HCT116 (cell line): ENCODE data around the gene CDK11A. TPM values are rescaled to one million over a fixed set of nuclear protein-coding genes. Genes with fewer than 3 reads are reported as not detected.

Source experiments
- ATAC-seq: fragments of 200-7000 bp; cut with Tn5 transposase; 2 replicates; pipeline ENCODE4 v1.9.1; 2020; ENCODE audit warnings: mild to moderate bottlenecking, moderate library complexity
- BruUV-seq: library from RNA; stranded (reverse); fragments of 400-500 nt; replicated peaks from 2 replicates; lab custom pipeline; 2021; lab: Mats Ljungman, UMichigan
- CTCF ChIA-PET: fragments of 300-600 bp; sonication (Branson Sonifier 250); formaldehyde crosslinking; loops from one replicate; lab custom pipeline; 2021; ENCODE audit warnings: antibody characterized with exemption; lab: Charles Lee
- POLR2A ChIA-PET: fragments of 300-600, 350-600 bp; sonication (Branson Sonifier 250); formaldehyde crosslinking; loops from one replicate; lab custom pipeline; 2021; ENCODE audit warnings: antibody characterized with exemption; lab: Charles Lee
- RAD21 ChIA-PET, 2 experiments: fragments of 300-600 bp; sonication (Branson Sonifier 250); formaldehyde crosslinking; loops; one replicate each; lab custom pipeline; 2023; ENCODE audit warnings: low total read pairs in 2 of 2; ENCODE audit not compliant: uncharacterized antibody in 2 of 2, unreplicated experiment in 2 of 2, low non-redundant PET in 1 of 2; lab: Charles Lee
- DNase-seq: peaks from one replicate; pipeline ENCODE4 v3.0.0-alpha.2; 2010; ENCODE audit warnings: low read depth, low spot score
- H2AFZ ChIP-seq: fragments of 200-600 bp; shearing (Covaris generic), sonication (generic); 2 replicates; pipeline ENCODE4 v1.6.1; 2017; ENCODE audit warnings: low read depth, mixed run types, mixed read lengths, antibody characterized with exemption, low read length; ENCODE audit not compliant: poor library complexity, severe bottlenecking
- H3K27ac ChIP-seq: 2 replicates; pipeline ENCODE4 v1.5.1; 2012; ENCODE audit warnings: low read depth, low read length
- H3K27me3 ChIP-seq: fragments of 200-600 bp; sonication (generic); 2 replicates; pipeline ENCODE4 v1.6.1; 2016; ENCODE audit warnings: mixed run types, low read length, mixed read lengths; ENCODE audit not compliant: insufficient read depth
- H3K36me3 ChIP-seq, 2 experiments: fragments of 200-500 bp in 1 of 2; fragments of 200-600 bp in 1 of 2; sonication (Bioruptor generic) in 1 of 2; sonication (generic) in 1 of 2; 2 replicates each; pipeline versions ENCODE4 v1.5.1 to v1.6.1; 2014 to 2016; ENCODE audit warnings: low read length in 2 of 2, inconsistent platforms in 1 of 2, mixed read lengths in 1 of 2, mixed run types in 1 of 2; ENCODE audit not compliant: insufficient read depth in 2 of 2, control insufficient read depth in 1 of 2
- H3K4me1 ChIP-seq, 2 experiments: fragments of 200-600 bp in 1 of 2; sonication (generic) in 1 of 2; 2 replicates each; pipeline versions ENCODE4 v1.5.1 to v1.6.1; 2012 to 2017; ENCODE audit warnings: low read length in 2 of 2, inconsistent platforms in 1 of 2, mild to moderate bottlenecking in 1 of 2, mixed read lengths in 1 of 2, mixed run types in 1 of 2, moderate library complexity in 1 of 2; ENCODE audit not compliant: insufficient read depth in 2 of 2, control insufficient read depth in 1 of 2
- H3K4me2 ChIP-seq: fragments of 200-600 bp; sonication (generic); 2 replicates; pipeline ENCODE4 v1.6.1; 2017; ENCODE audit warnings: mixed run types, low read length, mixed read lengths
- H3K4me3 ChIP-seq, 2 experiments: fragments of 200-600 bp in 1 of 2; sonication (generic) in 1 of 2; replicated peaks in 1 of 2; 2 replicates each; pipeline ENCODE4 v1.5.1; 2011 to 2016; ENCODE audit warnings: low read length in 2 of 2, control low read depth in 1 of 2, low read depth in 1 of 2, mild to moderate bottlenecking in 1 of 2, mixed read lengths in 1 of 2, mixed run types in 1 of 2
- H3K79me2 ChIP-seq: fragments of 200-600 bp; sonication (generic); 2 replicates; pipeline ENCODE4 v1.6.1; 2017; ENCODE audit warnings: mild to moderate bottlenecking, mixed run types, low read length, moderate library complexity, mixed read lengths; ENCODE audit not compliant: insufficient read depth
- H3K9ac ChIP-seq: fragments of 200-600 bp; sonication (generic); 2 replicates; pipeline ENCODE4 v1.6.1; 2016; ENCODE audit warnings: low read length, mixed read lengths
- H3K9me2 ChIP-seq: fragments of 200-600 bp; sonication (generic), shearing (Covaris generic); 2 replicates; pipeline ENCODE4 v1.6.1; 2017; ENCODE audit warnings: mixed run types, mild to moderate bottlenecking, moderate library complexity; ENCODE audit not compliant: insufficient read depth
- H3K9me3 ChIP-seq, 2 experiments: fragments of 200-500 bp in 1 of 2; fragments of 200-600 bp in 1 of 2; sonication (Bioruptor generic) in 1 of 2; sonication (generic) in 1 of 2; 2 replicates each; pipeline ENCODE4 v1.6.1; 2014 to 2017; ENCODE audit warnings: low read length in 2 of 2, mixed read lengths in 2 of 2, inconsistent platforms in 1 of 2, low read depth in 1 of 2, mild to moderate bottlenecking in 1 of 2, mixed run types in 1 of 2, moderate library complexity in 1 of 2; ENCODE audit not compliant: control insufficient read depth in 1 of 2, insufficient read depth in 1 of 2
- H4K20me1 ChIP-seq: fragments of 200-600 bp; sonication (generic), shearing (Covaris generic); 2 replicates; pipeline ENCODE4 v1.6.1; 2017; ENCODE audit warnings: mixed run types, mild to moderate bottlenecking, moderate library complexity; ENCODE audit not compliant: insufficient read depth
- ATF3 ChIP-seq: IDR thresholded peaks from 2 replicates; pipeline ENCODE4 v1.6.1; 2012
- CEBPB ChIP-seq: IDR thresholded peaks from 2 replicates; pipeline ENCODE4 v1.6.1; 2012; ENCODE audit warnings: low read depth
- EGR1 ChIP-seq: IDR thresholded peaks from 2 replicates; pipeline ENCODE4 v1.6.1; 2012; ENCODE audit warnings: low read depth
- ELF1 ChIP-seq: IDR thresholded peaks from 2 replicates; pipeline ENCODE4 v1.6.1; 2012; ENCODE audit warnings: low read depth, borderline replicate concordance
- EZH2 ChIP-seq: fragments of 200-600 bp; sonication (generic); IDR thresholded peaks from 2 replicates; pipeline ENCODE4 v1.6.1; 2017; ENCODE audit warnings: antibody characterized with exemption, mixed run types
- EZH2phosphoT487 ChIP-seq: fragments of 200-600 bp; IDR thresholded peaks from 2 replicates; pipeline ENCODE4 v1.6.1; 2018; ENCODE audit warnings: antibody characterized with exemption, borderline replicate concordance
- FOSL1 ChIP-seq: IDR thresholded peaks from 2 replicates; pipeline ENCODE4 v1.6.1; 2012; ENCODE audit warnings: low read depth
- JUND ChIP-seq: IDR thresholded peaks from 2 replicates; pipeline ENCODE4 v1.6.1; 2012
- POLR2A ChIP-seq: IDR thresholded peaks from 2 replicates; pipeline ENCODE4 v1.7.0; 2011; ENCODE audit warnings: borderline replicate concordance; ENCODE audit not compliant: insufficient read depth, insufficient read length; ENCODE audit errors: extremely low read depth
- POLR2AphosphoS5 ChIP-seq: IDR thresholded peaks from 2 replicates; pipeline ENCODE4 v1.6.1; 2011; ENCODE audit warnings: mild to moderate bottlenecking, low read depth, low read length, moderate library complexity
- RAD21 ChIP-seq: IDR thresholded peaks from 2 replicates; pipeline ENCODE4 v1.6.1; 2012; ENCODE audit warnings: low read depth, mild to moderate bottlenecking
- SIN3A ChIP-seq: IDR thresholded peaks from 2 replicates; pipeline ENCODE4 v1.6.1; 2012; ENCODE audit warnings: low read depth
- SRF ChIP-seq: IDR thresholded peaks from 2 replicates; pipeline ENCODE4 v1.6.1; 2012; ENCODE audit warnings: low read depth
- TCF7L2 ChIP-seq: IDR thresholded peaks from 2 replicates; pipeline ENCODE4 v1.7.0; 2011; ENCODE audit warnings: borderline replicate concordance, inconsistent platforms; ENCODE audit not compliant: insufficient read depth, insufficient read length; ENCODE audit errors: extremely low read depth
- ZNF274 ChIP-seq: fragments of 200-500 bp; sonication (Bioruptor generic); IDR thresholded peaks from 2 replicates; pipeline ENCODE4 v1.6.1; 2014; ENCODE audit warnings: mild to moderate bottlenecking, low read depth, low read length, inconsistent platforms
- intact Hi-C: fragments of 100-400 bp; cut with micrococcal nuclease; formaldehyde crosslinking; loops from 2 replicates; pipeline ENCODE4 v1.10.0; 2022
- total RNA-seq: library from RNA; stranded (reverse); gene quantifications from one replicate; pipeline ENCODE4 v1.2.1, GENCODE V29; 2021; ENCODE audit not compliant: unreplicated experiment
- TF ChIP-seq, protein P1 (sequence below), 3 experiments: fragments of 200-600 bp in 1 of 3; sonication (generic) in 1 of 3; IDR thresholded peaks in 2 of 3; conservative IDR thresholded peaks in 1 of 3; 2 replicates each; pipeline ENCODE4 v1.5.1; 2012 to 2017; ENCODE audit warnings: low read depth in 2 of 3, low read length in 2 of 3, antibody characterized with exemption in 1 of 3, borderline replicate concordance in 1 of 3, control low read depth in 1 of 3, mild to moderate bottlenecking in 1 of 3, mixed read lengths in 1 of 3, mixed run types in 1 of 3, moderate library complexity in 1 of 3; ENCODE audit not compliant: insufficient read depth in 1 of 3
- TF ChIP-seq, protein P2 (sequence below): IDR thresholded peaks from 2 replicates; pipeline ENCODE4 v1.6.1; 2012; ENCODE audit warnings: low read depth

The CDK11A gene
- total RNA-seq, 1 experiment from 2014 or later, result 61.0 TPM

GRCh38 chr1:1761504-1762376 lies 37.6 kb upstream of the CDK11A start:
- H3K27me3 ChIP-seq, result no peaks in the 10 kb centered on the region
- peaks cover 18 to 28% of the 10 kb centered on the region in 2 experiments for H3K4me1 ChIP-seq
- no peaks in the 10 kb centered on the region for H3K9me2 ChIP-seq
- H3K79me2 ChIP-seq, result peaks cover 89% of the 10 kb centered on the region
- BruUV-seq, result no TSS peak
- no peak overlapping the region for H3K27ac ChIP-seq
- no peak overlapping the region for H3K9ac ChIP-seq
- no peak overlapping the region for H3K4me2 ChIP-seq
- no peak overlapping the region for H3K4me3 ChIP-seq
- H3K9me3 ChIP-seq, result no peaks in the 10 kb centered on the region
- ChIA-PET RAD21 (no interaction called here), CTCF (no interaction called here), POLR2A (no interaction called here)
- no peak for DNase-seq
- TF ChIP-seq ATF3, result no peak
- no peak for TF ChIP-seq POLR2A
- no peak for TF ChIP-seq JUND
- TF ChIP-seq SIN3A, result no peak
- no peak for TF ChIP-seq CEBPB
- TF ChIP-seq POLR2AphosphoS5, result no peak
- no peak for TF ChIP-seq TCF7L2
- TF ChIP-seq ELF1, result no peak
- TF ChIP-seq FOSL1, result no peak
- no peak for TF ChIP-seq EGR1
- no peak for TF ChIP-seq SRF
- no peak for TF ChIP-seq EZH2phosphoT487
- TF ChIP-seq, protein P1, sequence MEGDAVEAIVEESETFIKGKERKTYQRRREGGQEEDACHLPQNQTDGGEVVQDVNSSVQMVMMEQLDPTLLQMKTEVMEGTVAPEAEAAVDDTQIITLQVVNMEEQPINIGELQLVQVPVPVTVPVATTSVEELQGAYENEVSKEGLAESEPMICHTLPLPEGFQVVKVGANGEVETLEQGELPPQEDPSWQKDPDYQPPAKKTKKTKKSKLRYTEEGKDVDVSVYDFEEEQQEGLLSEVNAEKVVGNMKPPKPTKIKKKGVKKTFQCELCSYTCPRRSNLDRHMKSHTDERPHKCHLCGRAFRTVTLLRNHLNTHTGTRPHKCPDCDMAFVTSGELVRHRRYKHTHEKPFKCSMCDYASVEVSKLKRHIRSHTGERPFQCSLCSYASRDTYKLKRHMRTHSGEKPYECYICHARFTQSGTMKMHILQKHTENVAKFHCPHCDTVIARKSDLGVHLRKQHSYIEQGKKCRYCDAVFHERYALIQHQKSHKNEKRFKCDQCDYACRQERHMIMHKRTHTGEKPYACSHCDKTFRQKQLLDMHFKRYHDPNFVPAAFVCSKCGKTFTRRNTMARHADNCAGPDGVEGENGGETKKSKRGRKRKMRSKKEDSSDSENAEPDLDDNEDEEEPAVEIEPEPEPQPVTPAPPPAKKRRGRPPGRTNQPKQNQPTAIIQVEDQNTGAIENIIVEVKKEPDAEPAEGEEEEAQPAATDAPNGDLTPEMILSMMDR (IDR thresholded peaks at IDR 0.05 in 2 of 3, conservative IDR thresholded peaks at IDR 0.05 in 1 of 3; ENCODE audit: borderline replicate concordance in 1 of 3, insufficient read depth in 1 of 3, low read depth in 2 of 3, low read length in 2 of 3), result no peak
- TF ChIP-seq, protein P2, sequence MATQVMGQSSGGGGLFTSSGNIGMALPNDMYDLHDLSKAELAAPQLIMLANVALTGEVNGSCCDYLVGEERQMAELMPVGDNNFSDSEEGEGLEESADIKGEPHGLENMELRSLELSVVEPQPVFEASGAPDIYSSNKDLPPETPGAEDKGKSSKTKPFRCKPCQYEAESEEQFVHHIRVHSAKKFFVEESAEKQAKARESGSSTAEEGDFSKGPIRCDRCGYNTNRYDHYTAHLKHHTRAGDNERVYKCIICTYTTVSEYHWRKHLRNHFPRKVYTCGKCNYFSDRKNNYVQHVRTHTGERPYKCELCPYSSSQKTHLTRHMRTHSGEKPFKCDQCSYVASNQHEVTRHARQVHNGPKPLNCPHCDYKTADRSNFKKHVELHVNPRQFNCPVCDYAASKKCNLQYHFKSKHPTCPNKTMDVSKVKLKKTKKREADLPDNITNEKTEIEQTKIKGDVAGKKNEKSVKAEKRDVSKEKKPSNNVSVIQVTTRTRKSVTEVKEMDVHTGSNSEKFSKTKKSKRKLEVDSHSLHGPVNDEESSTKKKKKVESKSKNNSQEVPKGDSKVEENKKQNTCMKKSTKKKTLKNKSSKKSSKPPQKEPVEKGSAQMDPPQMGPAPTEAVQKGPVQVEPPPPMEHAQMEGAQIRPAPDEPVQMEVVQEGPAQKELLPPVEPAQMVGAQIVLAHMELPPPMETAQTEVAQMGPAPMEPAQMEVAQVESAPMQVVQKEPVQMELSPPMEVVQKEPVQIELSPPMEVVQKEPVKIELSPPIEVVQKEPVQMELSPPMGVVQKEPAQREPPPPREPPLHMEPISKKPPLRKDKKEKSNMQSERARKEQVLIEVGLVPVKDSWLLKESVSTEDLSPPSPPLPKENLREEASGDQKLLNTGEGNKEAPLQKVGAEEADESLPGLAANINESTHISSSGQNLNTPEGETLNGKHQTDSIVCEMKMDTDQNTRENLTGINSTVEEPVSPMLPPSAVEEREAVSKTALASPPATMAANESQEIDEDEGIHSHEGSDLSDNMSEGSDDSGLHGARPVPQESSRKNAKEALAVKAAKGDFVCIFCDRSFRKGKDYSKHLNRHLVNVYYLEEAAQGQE, result no peak
- no peak for TF ChIP-seq ZNF274
- TF ChIP-seq RAD21, result no peak
- no peak for TF ChIP-seq EZH2
- no peak overlapping the region for H2AFZ ChIP-seq
- peaks cover 11 to 35% of the 10 kb centered on the region in 2 experiments; a peak in 3 of 4 replicates for H3K36me3 ChIP-seq
- ATAC-seq, result no peak
- intact Hi-C loops, result no loop called here
- no peaks in the 10 kb centered on the region for H4K20me1 ChIP-seq
